UCSD-AML1 (cell line): ENCODE data around the gene ACBD4.

Experiments
- DNase-seq: peaks from one replicate; lab custom pipeline; 2025; ENCODE audit not compliant: unreplicated experiment; lab: John Stamatoyannopoulos, UW

Gene ACBD4

DNA sequence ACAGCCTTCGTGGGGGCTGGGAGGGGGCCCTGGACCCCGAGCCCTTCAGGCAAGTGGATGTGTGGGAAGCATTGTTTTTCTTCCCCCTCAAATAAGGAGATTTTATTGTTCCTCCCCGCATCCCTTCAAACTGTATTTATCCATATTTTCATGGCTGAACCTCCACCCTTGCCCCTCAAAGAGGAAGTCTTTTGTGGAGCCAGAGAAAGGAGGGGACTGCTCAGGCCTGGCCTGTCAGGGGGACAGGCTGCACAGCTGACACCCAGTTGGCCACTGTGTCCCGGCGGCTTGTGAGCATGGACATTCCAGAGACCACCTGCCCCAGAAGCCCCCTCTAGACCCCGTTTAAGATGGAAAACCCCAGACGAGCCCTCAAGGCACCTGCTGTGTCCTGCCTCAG, 42.1 kb downstream of the ACBD4 start:
- DNase-seq = no peak

GRCh38 chr17:45184144-45184543, 48.7 kb downstream of the ACBD4 start:
- DNase-seq = no peak

- no peak for DNase-seq
These were observed 51.4 kb downstream of the ACBD4 start for GRCh38 chr17:45186801-45187354.

- no peak for DNase-seq
These were observed 53.5 kb downstream of the ACBD4 start for GRCh38 chr17:45189009-45189408.

DNA sequence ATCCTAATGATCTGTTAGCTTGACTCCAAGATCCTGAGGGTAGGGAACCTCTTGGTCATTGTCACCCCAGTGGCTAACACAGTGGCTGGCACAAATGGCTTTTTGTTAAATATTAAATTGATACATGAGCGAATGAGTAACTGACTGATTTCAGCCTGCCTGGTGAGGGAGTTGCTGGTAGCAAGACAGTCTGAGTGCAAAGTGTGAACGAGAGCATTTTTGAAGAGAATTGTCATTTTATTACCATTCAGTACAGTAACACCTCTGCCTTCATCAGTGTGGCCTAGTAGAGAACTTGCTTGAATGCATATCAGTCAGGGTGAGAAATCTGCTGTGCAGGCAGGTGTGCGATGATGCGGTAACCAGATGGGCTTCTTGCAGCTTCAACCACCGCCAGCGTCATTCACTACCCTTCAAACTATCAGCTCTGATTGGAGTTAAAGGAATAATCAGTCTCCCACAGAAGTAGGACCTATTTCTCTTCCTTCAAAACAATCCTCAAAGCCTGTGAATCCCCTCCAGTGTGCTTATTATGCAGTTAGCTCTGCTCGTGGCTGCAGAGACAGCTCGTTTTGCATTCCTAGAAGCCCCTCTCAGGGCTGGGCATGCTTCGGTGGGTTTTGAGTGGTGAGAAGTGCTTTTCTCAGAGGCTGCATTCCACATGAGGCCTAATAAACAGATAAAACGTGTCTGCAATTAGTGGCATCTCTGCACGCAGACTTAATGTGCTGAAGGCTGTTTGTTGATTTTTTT, 55.2 kb downstream of the ACBD4 start:
- no peak for DNase-seq
